H1 (cell line): ENCODE data around the gene APBA2. TPM values are rescaled to one million over a fixed set of nuclear protein-coding genes. Genes with fewer than 3 reads are reported as not detected.

Source experiments
- CTCF ChIA-PET: fragments of 300-600 bp; sonication (Branson Sonifier 250); formaldehyde crosslinking; loops from one replicate; lab custom pipeline; 2021; ENCODE audit not compliant: partially characterized antibody; lab: Charles Lee
- POLR2A ChIA-PET: fragments of 300-600 bp; sonication (Branson Sonifier 250); formaldehyde crosslinking; loops from one replicate; lab custom pipeline; 2021; ENCODE audit warnings: inconsistent platforms; ENCODE audit not compliant: partially characterized antibody; lab: Charles Lee
- DNase-seq, 2 experiments: peaks; one replicate each; pipeline versions ENCODE4 v3.0.0 to v3.0.0-alpha.2; 2010 to 2022; ENCODE audit warnings: low spot score in 2 of 2, low read depth in 1 of 2, mixed read lengths in 1 of 2
- FAIRE-seq: peaks from 2 replicates; lab custom pipeline; 2011; peaks lifted over from hg19 to GRCh38; lab: Jason Lieb, UNC
- H2AFZ ChIP-seq: 2 replicates; pipeline ENCODE4 v1.8.1; 2012; ENCODE audit warnings: low read length, inconsistent platforms
- H2AK5ac ChIP-seq: 2 replicates; pipeline ENCODE4 v1.6.1; 2013; ENCODE audit warnings: low read depth, low read length
- H2BK120ac ChIP-seq: replicated peaks from 2 replicates; pipeline ENCODE3; 2013; ENCODE audit warnings: low read depth, low read length, inconsistent platforms
- H2BK12ac ChIP-seq: 2 replicates; pipeline ENCODE4 v1.6.1; 2013; ENCODE audit warnings: low read depth, low read length
- H2BK15ac ChIP-seq: 2 replicates; pipeline ENCODE4 v1.6.1; 2013; ENCODE audit warnings: low read length
- H2BK20ac ChIP-seq: 2 replicates; pipeline ENCODE4 v1.6.1; 2013; ENCODE audit warnings: low read length
- H2BK5ac ChIP-seq: 2 replicates; pipeline ENCODE4 v1.6.1; 2013; ENCODE audit warnings: low read depth, low read length
- H3K14ac ChIP-seq: 2 replicates; pipeline ENCODE4 v1.6.1; 2013; ENCODE audit warnings: inconsistent platforms; ENCODE audit not compliant: insufficient read length
- H3K18ac ChIP-seq: 2 replicates; pipeline ENCODE4 v1.6.1; 2013; ENCODE audit warnings: low read length; ENCODE audit errors: extremely low read depth
- H3K23ac ChIP-seq: 2 replicates; pipeline ENCODE4 v1.6.1; 2013; ENCODE audit warnings: inconsistent platforms; ENCODE audit not compliant: insufficient read length
- H3K23me2 ChIP-seq: 2 replicates; pipeline ENCODE4 v1.6.1; 2013; ENCODE audit warnings: low read depth, low read length
- H3K27ac ChIP-seq: 2 replicates; pipeline ENCODE4 v1.6.1; 2011; ENCODE audit warnings: low read depth, low read length, inconsistent platforms
- H3K27me3 ChIP-seq, 4 experiments: replicated peaks in 1 of 4; 1 replicate in 1 of 4; 2 replicates in 3 of 4; pipeline versions ENCODE4 v1.6.1 to v1.8.1; 2011 to 2013; ENCODE audit warnings: low read length in 3 of 4, mild to moderate bottlenecking in 3 of 4, inconsistent platforms in 2 of 4, mixed read lengths in 2 of 4, moderate library complexity in 1 of 4; ENCODE audit not compliant: control insufficient read depth in 3 of 4, insufficient read depth in 3 of 4; ENCODE audit errors: extremely low read depth in 1 of 4
- H3K36me3 ChIP-seq, 4 experiments: 2 replicates each; pipeline versions ENCODE4 v1.6.1 to v1.8.1; 2011 to 2013; ENCODE audit warnings: mild to moderate bottlenecking in 4 of 4, low read length in 3 of 4, moderate library complexity in 2 of 4, control low read depth in 1 of 4, inconsistent platforms in 1 of 4; ENCODE audit not compliant: insufficient read depth in 4 of 4, control insufficient read depth in 2 of 4
- H3K4ac ChIP-seq: replicated peaks from 2 replicates; pipeline ENCODE3; 2013; ENCODE audit warnings: low read length, low read depth, mixed read lengths, inconsistent platforms; ENCODE audit not compliant: insufficient read length
- H3K4me1 ChIP-seq, 4 experiments: replicated peaks in 1 of 4; 1 replicate in 1 of 4; 2 replicates in 3 of 4; pipeline versions ENCODE4 v1.6.1 to v1.8.1; 2011 to 2013; ENCODE audit warnings: low read length in 3 of 4, inconsistent platforms in 2 of 4, mixed read lengths in 1 of 4; ENCODE audit not compliant: insufficient read depth in 4 of 4, control insufficient read depth in 3 of 4
- H3K4me2 ChIP-seq, 2 experiments: 2 replicates each; pipeline versions ENCODE4 v1.6.1 to v1.8.1; 2011 to 2013; ENCODE audit warnings: low read depth in 2 of 2, low read length in 2 of 2, control low read depth in 1 of 2, inconsistent platforms in 1 of 2, mild to moderate bottlenecking in 1 of 2; ENCODE audit not compliant: insufficient read depth in 1 of 2
- H3K4me3 ChIP-seq, 4 experiments: fragments of 200-600, 300-600 bp in 1 of 4; sonication (generic), shearing (Covaris generic), sonication (Bioruptor Twin) in 1 of 4; 2 replicates each; pipeline versions ENCODE4 v1.5.1 to v1.8.1; 2011 to 2016; ENCODE audit warnings: low read length in 4 of 4, low read depth in 3 of 4, control low read depth in 2 of 4, inconsistent platforms in 2 of 4, mild to moderate bottlenecking in 2 of 4, mixed read lengths in 1 of 4, moderate library complexity in 1 of 4; ENCODE audit not compliant: insufficient read depth in 2 of 4; ENCODE audit errors: extremely low read depth in 1 of 4
- H3K56ac ChIP-seq: replicated peaks from 2 replicates; pipeline ENCODE3; 2013; ENCODE audit warnings: low read depth, mild to moderate bottlenecking, mixed read lengths, low read length, inconsistent platforms; ENCODE audit not compliant: insufficient read length
- H3K79me1 ChIP-seq: 2 replicates; pipeline ENCODE4 v1.6.1; 2013; ENCODE audit warnings: low read depth, low read length, control low read depth
- H3K79me2 ChIP-seq, 2 experiments: 2 replicates each; pipeline versions ENCODE4 v1.6.1 to v1.8.1; 2012 to 2013; ENCODE audit warnings: low read length in 2 of 2, mild to moderate bottlenecking in 2 of 2, inconsistent platforms in 1 of 2; ENCODE audit not compliant: insufficient read depth in 2 of 2, control insufficient read depth in 1 of 2
- H3K9ac ChIP-seq, 4 experiments: replicated peaks in 1 of 4; 1 replicate in 1 of 4; 2 replicates in 3 of 4; pipeline versions ENCODE4 v1.6.1 to v1.8.1; 2011 to 2013; ENCODE audit warnings: low read depth in 3 of 4, low read length in 3 of 4, control low read depth in 2 of 4, mild to moderate bottlenecking in 2 of 4, moderate library complexity in 2 of 4, inconsistent platforms in 1 of 4; ENCODE audit errors: extremely low read depth in 1 of 4
- H3K9me3 ChIP-seq, 2 experiments: 2 replicates each; pipeline versions ENCODE4 v1.6.1 to v1.8.1; 2012 to 2013; ENCODE audit warnings: mild to moderate bottlenecking in 2 of 2, moderate library complexity in 2 of 2, control low read depth in 1 of 2, inconsistent platforms in 1 of 2, low read depth in 1 of 2, low read length in 1 of 2, mixed read lengths in 1 of 2; ENCODE audit not compliant: insufficient read depth in 2 of 2
- H4K20me1 ChIP-seq, 2 experiments: replicated peaks in 1 of 2; 2 replicates each; pipeline versions ENCODE3 to v1.8.1; 2011 to 2013; ENCODE audit warnings: inconsistent platforms in 2 of 2, low read length in 2 of 2, mild to moderate bottlenecking in 1 of 2; ENCODE audit not compliant: insufficient read depth in 2 of 2, control insufficient read depth in 1 of 2
- H4K5ac ChIP-seq: 2 replicates; pipeline ENCODE4 v1.6.1; 2013; ENCODE audit warnings: low read length, low read depth, mixed read lengths, inconsistent platforms; ENCODE audit not compliant: insufficient read length
- H4K8ac ChIP-seq: 2 replicates; pipeline ENCODE4 v1.8.0; 2013; ENCODE audit warnings: mild to moderate bottlenecking, moderate library complexity, low read length, inconsistent platforms; ENCODE audit not compliant: insufficient read depth; ENCODE audit errors: extremely low read depth
- H4K91ac ChIP-seq: replicated peaks from 2 replicates; pipeline ENCODE3; 2013; ENCODE audit warnings: low read length, mixed read lengths, inconsistent platforms; ENCODE audit not compliant: insufficient read length
- ATF3 ChIP-seq: IDR thresholded peaks from 2 replicates; pipeline ENCODE4 v1.6.1; 2011; ENCODE audit warnings: low read depth, mild to moderate bottlenecking, low read length; ENCODE audit not compliant: insufficient read depth
- CBX8 ChIP-seq: fragments of 300-800, 300-1000 bp; sonication (generic); IDR thresholded peaks from 2 replicates; pipeline ENCODE4 v1.7.1; 2016; ENCODE audit warnings: low read depth, low read length, borderline replicate concordance
- GABPA ChIP-seq: IDR thresholded peaks from 2 replicates; pipeline ENCODE4 v1.6.1; 2011; ENCODE audit warnings: mild to moderate bottlenecking, low read length, moderate library complexity, borderline replicate concordance; ENCODE audit not compliant: insufficient read depth
- KDM5A ChIP-seq: fragments of 200-600 bp; IDR thresholded peaks from 2 replicates; pipeline ENCODE4 v1.7.1; 2012; ENCODE audit warnings: mild to moderate bottlenecking, low read length, inconsistent platforms, mixed read lengths
- POU5F1 ChIP-seq: IDR thresholded peaks from 2 replicates; pipeline ENCODE4 v1.6.1; 2011; ENCODE audit warnings: low read depth, mild to moderate bottlenecking, low read length, moderate library complexity
- RAD21 ChIP-seq, 2 experiments: IDR thresholded peaks in 1 of 2; conservative IDR thresholded peaks in 1 of 2; 2 replicates each; pipeline ENCODE4 v1.6.1; 2011; ENCODE audit warnings: low read depth in 2 of 2, low read length in 2 of 2, improper control_type of control experiment in 1 of 2, inconsistent platforms in 1 of 2, mild to moderate bottlenecking in 1 of 2, moderate library complexity in 1 of 2
- TEAD4 ChIP-seq: IDR thresholded peaks from 2 replicates; pipeline ENCODE4 v1.6.1; 2012; ENCODE audit warnings: low read depth, low read length, inconsistent platforms, mixed read lengths
- WGBS, 2 experiments: shearing (Covaris generic) in 1 of 2; methylation state at CpG; one replicate each; pipeline versions ENCODE4 v1.1.6 to v1.1.7; 2013 to 2015; ENCODE audit warnings: low lambda C conversion rate in 2 of 2, mixed read lengths in 2 of 2, inconsistent platforms in 1 of 2, low coverage in 1 of 2, missing lambda C conversion rate in 1 of 2; ENCODE audit not compliant: insufficient replicate concordance in 2 of 2, insufficient coverage in 1 of 2, insufficient read length in 1 of 2; ENCODE audit errors: extremely low coverage in 1 of 2, missing lambda C conversion rate in 1 of 2; 5-methylcytosine and 5-hydroxymethylcytosine counted together
- polyA plus RNA-seq, 7 experiments: library from polyadenylated mRNA; depleted of rRNA in 3 of 7; stranded (reverse) in 5 of 7; unstranded in 2 of 7; fragments of >200 nt in 5 of 7; fragments of 200-250 nt in 2 of 7; gene quantifications; 1 replicate in 5 of 7; 2 replicates in 1 of 7; 4 replicates in 1 of 7; pipeline versions ENCODE4 v1.2.1 to v1.2.3, GENCODE V29; 2011 to 2013; ENCODE audit warnings: missing spikeins in 2 of 7, mixed read lengths in 2 of 7
- total RNA-seq: library from RNA; stranded (reverse); fragmentation: NEBNext Ultra II Directional; extraction: Animal tissue kit (Norgen Biotek cat#: 25700); gene quantifications from 2 replicates; pipeline ENCODE4 v1.2.1, GENCODE V29; 2021

The APBA2 gene
- total and polyA plus RNA-seq, 2 of the 8 experiments (the other 6 are each of a cell fraction or from before 2014, with no cell fraction given) = 15.5 to 19.0 TPM

- Histone ChIP-seq H3K4me2 (no peak overlapping the region), H3K23me2 (peaks cover 9% of the 10 kb centered on the region; the same call in 1 of the 2 replicates), H4K91ac (no peak overlapping the region), H4K20me1 (peaks cover 0 to 4% of the 10 kb centered on the region in 2 experiments), H3K18ac (no peak overlapping the region), H2BK20ac (no peak overlapping the region), H3K27ac (no peak overlapping the region), H2BK12ac (no peak overlapping the region), H2BK15ac (no peak overlapping the region), H4K8ac (no peak overlapping the region), H2BK120ac (no peak overlapping the region), H3K79me2 (no peaks in the 10 kb centered on the region), H2AK5ac (no peak overlapping the region), H3K9me3 (no peaks in the 10 kb centered on the region), H3K4me1 (peaks cover 0 to 22% (median 15%) of the 10 kb centered on the region in 4 experiments; a peak in 5 of 7 replicates), H3K27me3 (no peaks in the 10 kb centered on the region), H3K36me3 (no peaks in the 10 kb centered on the region), H3K56ac (no peak overlapping the region), H3K14ac (no peak overlapping the region), H3K4me3 (no peak overlapping the region), H2BK5ac (no peak overlapping the region; the same call in 1 of the 2 replicates), H3K9ac (no peak overlapping the region), H3K23ac (no peak overlapping the region), H2AFZ (no peak overlapping the region), H4K5ac (no peak overlapping the region), H3K79me1 (peaks cover 4% of the 10 kb centered on the region; the same call in 1 of the 2 replicates), H3K4ac (no peak overlapping the region)
- 88% methylated on average over 20 of the region's 20 CpGs; no CpG with 5 or more reads in 1 of the 2 experiments for WGBS, 2 experiments
- FAIRE-seq (no peak), DNase-seq (no peak)
- ChIA-PET CTCF (interaction anchor here (0.5 to 8.1 kb wide), 6 partner anchors 8 to 527 kb away, joined by 3 to 82 read pairs (median 4); no protein-coding TSS in a partner anchor), POLR2A (interaction anchor here (1.1 to 1.4 kb wide), 2 partner anchors 9 to 13 kb away, joined by 3 to 5 read pairs; no protein-coding TSS in a partner anchor)
- no peak for TF ChIP-seq GABPA
- TF ChIP-seq POU5F1 = no peak
- no peak for TF ChIP-seq RAD21 (IDR thresholded peaks at IDR 0.05 in 1 of 2, conservative IDR thresholded peaks at IDR 0.05 in 1 of 2; ENCODE audit: low read depth in 2 of 2, low read length in 2 of 2)
- no peak for TF ChIP-seq TEAD4
- no peak for TF ChIP-seq KDM5A
- no peak for TF ChIP-seq CBX8
- no peak for TF ChIP-seq ATF3
Measured at GRCh38 chr15:29117778-29118177, 232.0 kb downstream of the APBA2 start.
